Smooth muscle cell of trachea (primary cell): ENCODE measurements around the gene MYH15. TPM values are rescaled to one million over a fixed set of nuclear protein-coding genes. Genes with fewer than 3 reads are reported as not detected.

Source experiments
- total RNA-seq: library from RNA; depleted of rRNA; stranded (reverse); fragments of >200 nt; gene quantifications from 2 replicates; pipeline ENCODE4 v1.2.1, GENCODE V29; 2014

Gene MYH15
- total RNA-seq, result 0.50 and 1.0 TPM in 2 replicates

DNA sequence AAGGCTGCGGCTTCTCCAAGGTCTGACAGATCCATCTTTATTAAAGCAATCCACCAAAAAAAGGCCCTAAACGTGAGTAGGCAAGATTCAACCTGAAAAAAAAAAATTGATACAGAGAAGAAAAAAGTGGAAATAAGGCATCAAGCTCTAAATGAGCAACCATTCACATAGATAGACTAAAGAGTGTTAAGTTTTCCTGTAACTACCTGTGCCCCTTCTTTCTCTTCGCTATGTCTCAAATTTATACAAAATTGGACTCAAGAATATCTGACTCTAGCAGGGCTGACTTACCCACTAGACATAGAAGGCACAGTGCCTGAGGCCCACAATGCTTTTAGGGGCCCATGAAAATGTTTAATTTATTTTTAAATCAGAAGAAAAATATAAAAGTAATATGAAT lies at the start of gene MYH15:
Gene MYH15 (minus strand): TSS at position 101 of the 400 bp plus-strand sequence. CDS start 66 bp downstream, at position 35.

Other genes with a start within 250 kb of the MYH15 start
- not detected in 2 replicates for gene HHLA2, start 214.0 kb downstream of the MYH15 start, total RNA-seq
- gene CIP2A, start 78.8 kb upstream of the MYH15 start, total RNA-seq, result 5.8 and 27.3 TPM in 2 replicates
- 16.5 and 25.5 TPM in 2 replicates for gene DZIP3, start 79.1 kb upstream of the MYH15 start, total RNA-seq
- not detected in 2 replicates for gene RETNLB, start 246.8 kb upstream of the MYH15 start, total RNA-seq